ENCODE measurements around the gene HSPG2. TPM values are rescaled to one million over a fixed set of nuclear protein-coding genes. Genes with fewer than 3 reads are reported as not detected.
"Not testable (repeated sequence)": the region's sequence is repeated elsewhere in the genome, so short reads cannot be mapped to it uniquely, and the experiment has no call there.

HSPG2 gene
- total RNA-seq, 2 donors from 2014 or later, result 1.2 to 1.6 TPM

DNA sequence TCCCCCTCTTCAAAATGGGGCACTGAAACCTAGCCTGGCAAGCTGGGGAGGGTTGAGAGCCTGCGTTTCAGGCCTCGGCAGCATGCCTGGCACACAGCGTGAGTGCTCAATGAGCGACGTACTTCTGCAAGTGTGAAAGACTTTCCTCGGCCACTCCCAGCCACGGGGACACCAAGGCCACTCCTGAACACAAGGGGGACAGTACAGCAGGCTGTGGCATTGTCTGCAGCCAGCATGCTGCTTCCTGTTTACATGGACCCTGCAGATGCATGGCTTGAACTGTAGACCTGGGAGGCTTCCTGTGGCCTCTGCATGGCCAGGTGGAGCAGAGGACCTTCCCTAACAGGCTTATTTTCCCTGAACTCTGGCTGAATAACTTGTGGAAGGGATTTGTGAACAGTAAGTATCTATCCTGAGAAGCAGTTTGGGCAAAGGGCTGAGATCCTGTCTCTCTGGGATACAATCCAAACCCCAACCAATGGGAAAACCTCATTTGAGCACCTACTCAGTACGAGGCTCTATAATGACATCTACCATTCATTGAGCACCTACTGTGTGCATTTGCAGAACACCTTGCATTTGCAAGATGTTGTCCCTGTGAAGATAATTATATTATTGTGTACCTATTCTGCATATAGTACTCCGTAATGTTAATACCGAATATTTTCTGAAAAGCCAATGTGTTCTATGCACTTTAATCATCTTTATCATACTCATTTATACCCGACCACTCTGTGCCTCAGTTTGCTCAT lies 9.9 kb upstream of the HSPG2 start:
- Mint-ChIP-seq H3K4me3 (no peak overlapping the region), H3K36me3 (ENCODE audit: low read depth) (no peaks in the 10 kb centered on the region), H3K27ac (no peak overlapping the region), H3K27me3 (no peaks in the 10 kb centered on the region), H3K4me1 (no peaks in the 10 kb centered on the region)
- H3K9me3 ChIP-seq (ENCODE audit: control insufficient read depth, low read length, poor library complexity, severe bottlenecking), result no peaks in the 10 kb centered on the region
- no peak for DNase-seq
- ATAC-seq, result no peak

GRCh38 chr1:21944733-21945073 lies 7.6 kb upstream of the HSPG2 start:
- Mint-ChIP-seq H3K4me1 (no peaks in the 10 kb centered on the region), H3K4me3 (no peak overlapping the region), H3K27me3 (no peaks in the 10 kb centered on the region), H3K36me3 (ENCODE audit: low read depth) (no peaks in the 10 kb centered on the region), H3K27ac (no peak overlapping the region)
- H3K9me3 ChIP-seq (ENCODE audit: control insufficient read depth, low read length, poor library complexity, severe bottlenecking), result no peaks in the 10 kb centered on the region
- ATAC-seq (no peak), DNase-seq (no peak)

GRCh38 chr1:21942959-21943640 lies 6.0 kb upstream of the HSPG2 start:
- not testable (repeated sequence) for DNase-seq; H3K9me3 ChIP-seq (ENCODE audit: control insufficient read depth, low read length, poor library complexity, severe bottlenecking); H3K36me3 Mint-ChIP-seq (ENCODE audit: low read depth); ATAC-seq; H3K4me3 Mint-ChIP-seq; H3K4me1 Mint-ChIP-seq; H3K27me3 Mint-ChIP-seq
- peak overlapping the region; percentile 51 for H3K27ac Mint-ChIP-seq

DNA sequence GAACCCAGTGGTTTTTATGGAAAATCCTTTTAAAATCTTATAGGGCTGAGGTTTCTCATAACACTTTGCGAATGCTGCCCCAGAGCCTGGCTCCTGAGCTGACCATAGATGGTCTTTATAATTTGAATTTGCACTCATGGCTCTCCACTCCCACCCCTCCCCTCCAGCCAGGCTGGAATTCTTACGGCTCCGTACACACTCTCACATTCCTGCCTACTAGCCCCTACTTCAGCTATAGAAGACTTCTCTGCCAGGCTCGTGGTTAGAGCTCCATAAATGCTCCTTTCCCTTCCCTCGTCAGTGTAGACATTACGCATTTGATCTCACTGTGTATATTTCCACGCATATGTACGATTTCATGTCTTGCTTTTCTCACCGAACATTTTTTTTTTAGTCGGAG lies 5.4 kb upstream of the HSPG2 start:
- DNase-seq (no peak), ATAC-seq (no peak)
- Mint-ChIP-seq H3K27ac (peak overlapping the region; percentile 51), H3K4me3 (no peak overlapping the region), H3K27me3 (peaks cover 11% of the 10 kb centered on the region), H3K4me1 (peaks cover 10% of the 10 kb centered on the region), H3K36me3 (ENCODE audit: low read depth) (peaks cover 4% of the 10 kb centered on the region)
- no peaks in the 10 kb centered on the region for H3K9me3 ChIP-seq (ENCODE audit: control insufficient read depth, low read length, poor library complexity, severe bottlenecking)

DNA sequence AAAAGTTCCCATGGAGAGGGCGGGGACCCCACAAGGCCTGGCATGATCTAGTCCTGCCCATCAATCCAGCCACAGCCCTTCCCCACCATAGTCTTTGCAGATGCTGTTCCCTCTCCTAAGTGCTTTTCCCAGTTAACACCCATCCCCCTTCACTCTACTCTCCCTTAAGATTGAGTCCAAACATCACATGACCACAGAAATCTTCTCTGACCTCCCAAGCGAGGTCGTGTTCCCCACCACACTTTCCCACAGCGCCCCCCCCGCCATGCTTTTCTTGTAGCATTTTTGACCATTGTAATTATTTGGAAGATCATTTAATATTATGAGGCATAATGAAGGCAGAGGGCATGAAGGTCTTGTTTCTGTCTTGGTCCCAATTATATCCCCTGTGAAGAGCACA lies 4.3 kb upstream of the HSPG2 start:
- Mint-ChIP-seq H3K27me3 (peaks cover 11% of the 10 kb centered on the region), H3K4me1 (peaks cover 10% of the 10 kb centered on the region), H3K27ac (no peak overlapping the region), H3K36me3 (ENCODE audit: low read depth) (peaks cover 4% of the 10 kb centered on the region), H3K4me3 (no peak overlapping the region)
- no peak for DNase-seq
- ATAC-seq, result no peak
- H3K9me3 ChIP-seq (ENCODE audit: control insufficient read depth, low read length, poor library complexity, severe bottlenecking), result no peaks in the 10 kb centered on the region

DNA sequence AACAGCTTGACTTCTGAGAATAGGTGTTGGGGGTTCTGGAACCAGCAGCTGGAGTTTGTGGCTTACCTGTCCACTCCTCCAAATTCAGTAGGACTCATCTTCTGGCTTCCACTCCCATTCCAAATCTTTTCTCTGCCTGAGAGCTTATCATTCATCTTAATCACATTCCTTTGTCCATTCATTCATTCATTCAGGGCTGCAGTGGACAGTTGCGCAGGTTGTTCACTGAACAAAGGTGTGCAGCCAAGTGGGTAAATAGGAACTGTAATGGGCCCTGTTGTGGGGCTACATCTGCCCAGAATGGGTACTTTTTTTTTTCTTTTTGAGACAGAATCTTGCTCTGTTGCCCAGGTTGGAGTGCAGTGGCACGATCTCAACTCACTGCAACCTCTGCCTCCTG lies 3.4 kb upstream of the HSPG2 start:
- Mint-ChIP-seq H3K4me3 (no peak overlapping the region), H3K4me1 (peaks cover 10% of the 10 kb centered on the region), H3K36me3 (ENCODE audit: low read depth) (peaks cover 4% of the 10 kb centered on the region), H3K27ac (no peak overlapping the region), H3K27me3 (peaks cover 14% of the 10 kb centered on the region)
- ATAC-seq, result no peak
- no peaks in the 10 kb centered on the region for H3K9me3 ChIP-seq (ENCODE audit: control insufficient read depth, low read length, poor library complexity, severe bottlenecking)
- no peak for DNase-seq

- ATAC-seq (no peak), DNase-seq (no peak)
- no peak overlapping the region for H3K27ac Mint-ChIP-seq
- H3K27me3 Mint-ChIP-seq, result peaks cover 16% of the 10 kb centered on the region
- H3K9me3 ChIP-seq (ENCODE audit: control insufficient read depth, low read length, poor library complexity, severe bottlenecking), result no peaks in the 10 kb centered on the region
- peaks cover 10% of the 10 kb centered on the region for H3K4me1 Mint-ChIP-seq
- H3K36me3 Mint-ChIP-seq (ENCODE audit: low read depth), result peaks cover 4% of the 10 kb centered on the region
- H3K4me3 Mint-ChIP-seq, result no peak overlapping the region
These were observed 2.7 kb upstream of the HSPG2 start for GRCh38 chr1:21939650-21940374.

- Mint-ChIP-seq H3K4me1 (peaks cover 13% of the 10 kb centered on the region), H3K36me3 (ENCODE audit: low read depth) (peaks cover 4% of the 10 kb centered on the region), H3K27me3 (peaks cover 16% of the 10 kb centered on the region), H3K27ac (no peak overlapping the region), H3K4me3 (peak overlapping the region; percentile 99)
- H3K9me3 ChIP-seq (ENCODE audit: control insufficient read depth, low read length, poor library complexity, severe bottlenecking), result no peaks in the 10 kb centered on the region
- no peak for ATAC-seq
- DNase-seq, result no peak
These were observed 1.8 kb upstream of the HSPG2 start for GRCh38 chr1:21938732-21939538.

GRCh38 chr1:21937372-21938121 lies 437 bp upstream of the HSPG2 start:
- H3K27me3 Mint-ChIP-seq, result peaks cover 16% of the 10 kb centered on the region

DNA sequence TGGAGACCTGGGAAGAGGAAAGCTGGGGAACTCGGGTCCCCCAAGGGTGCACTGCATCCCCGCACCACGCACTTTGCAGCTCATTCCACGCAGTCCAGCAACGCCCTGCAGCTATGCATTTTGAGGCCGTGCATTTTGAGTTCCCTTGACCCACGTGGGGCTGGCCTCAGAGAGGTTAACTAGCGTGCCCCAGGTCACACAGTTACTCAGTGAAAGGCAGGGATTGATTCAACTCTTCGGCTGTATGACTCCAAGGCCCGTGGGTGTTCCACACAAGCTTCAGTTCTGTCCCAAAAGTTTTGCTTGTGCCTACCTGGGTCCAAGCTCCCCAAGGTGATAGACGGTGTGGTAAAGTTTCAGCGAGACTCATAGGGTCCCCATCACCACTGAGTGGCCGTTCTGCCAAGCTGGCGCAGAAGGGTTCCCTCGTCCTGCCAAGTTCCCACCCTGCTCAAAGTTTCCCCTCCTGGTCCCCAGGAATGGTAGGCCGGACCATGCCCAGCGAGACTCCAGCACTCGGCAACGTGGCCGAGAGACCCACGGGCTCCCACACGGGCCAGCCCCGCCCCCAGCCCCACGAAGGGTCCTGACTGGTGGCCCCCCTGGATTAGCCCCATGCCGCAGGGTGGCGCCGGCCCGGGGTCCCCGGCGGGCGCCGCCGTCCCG lies 611 bp downstream of the HSPG2 start:
- no peak overlapping the region for H3K27ac Mint-ChIP-seq

More at GRCh38 chr1:21937372-21938121, 437 bp upstream of the HSPG2 start:
- no peak overlapping the region for H3K27ac Mint-ChIP-seq
- H3K9me3 ChIP-seq (ENCODE audit: control insufficient read depth, low read length, poor library complexity, severe bottlenecking), result no peaks in the 10 kb centered on the region
- peak overlapping the region; percentile 99 for H3K4me3 Mint-ChIP-seq
- peaks cover 14% of the 10 kb centered on the region for H3K4me1 Mint-ChIP-seq
- H3K36me3 Mint-ChIP-seq (ENCODE audit: low read depth), result peaks cover 4% of the 10 kb centered on the region
- peak; percentile 47 to 57 (median 53) for DNase-seq
- peak; percentile 93 for ATAC-seq

DNA sequence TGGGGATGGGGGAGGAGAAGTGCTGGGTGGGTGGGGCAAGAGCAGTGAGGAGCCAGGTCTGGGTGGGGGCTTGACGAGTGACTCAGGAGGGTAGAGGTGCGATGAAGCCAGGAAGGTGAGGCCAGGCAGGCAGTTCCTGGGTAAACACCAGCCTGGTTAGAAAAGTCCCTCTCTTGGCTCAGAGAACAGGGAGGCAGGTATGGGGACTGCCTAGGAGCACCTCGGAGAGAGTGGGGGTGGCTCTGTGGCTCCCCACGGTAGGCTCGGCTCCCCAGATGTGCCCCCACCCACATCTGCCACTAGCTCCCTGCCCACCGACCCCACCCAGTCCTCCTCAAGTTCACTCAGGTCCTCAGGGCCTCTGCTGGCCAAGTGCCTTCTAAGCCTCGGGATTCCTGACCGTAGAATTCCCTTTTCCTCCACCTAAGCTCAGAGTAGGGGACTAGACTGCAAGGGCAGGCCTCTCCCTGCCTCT lies 1.2 kb downstream of the HSPG2 start:
- no peak for DNase-seq
- Mint-ChIP-seq H3K4me3 (peak overlapping the region; percentile 76), H3K4me1 (peaks cover 14% of the 10 kb centered on the region), H3K27ac (no peak overlapping the region), H3K27me3 (peaks cover 26% of the 10 kb centered on the region), H3K36me3 (ENCODE audit: low read depth) (peaks cover 4% of the 10 kb centered on the region)
- no peak for ATAC-seq
- H3K9me3 ChIP-seq (ENCODE audit: control insufficient read depth, low read length, poor library complexity, severe bottlenecking), result no peaks in the 10 kb centered on the region

More for the DNA sequence above, 611 bp downstream of the HSPG2 start:
- DNase-seq, result no peak
- peaks cover 4% of the 10 kb centered on the region for H3K36me3 Mint-ChIP-seq (ENCODE audit: low read depth)
- H3K27me3 Mint-ChIP-seq, result peaks cover 26% of the 10 kb centered on the region
- peaks cover 14% of the 10 kb centered on the region for H3K4me1 Mint-ChIP-seq
- peak overlapping the region; percentile 76 for H3K4me3 Mint-ChIP-seq
- ATAC-seq, result peak; percentile 22
- no peaks in the 10 kb centered on the region for H3K9me3 ChIP-seq (ENCODE audit: control insufficient read depth, low read length, poor library complexity, severe bottlenecking)

GRCh38 chr1:21935393-21935804 lies 1.7 kb downstream of the HSPG2 start:
- H3K27ac Mint-ChIP-seq, result no peak overlapping the region
- peaks cover 26% of the 10 kb centered on the region for H3K27me3 Mint-ChIP-seq
- H3K36me3 Mint-ChIP-seq (ENCODE audit: low read depth), result peaks cover 4% of the 10 kb centered on the region
- H3K4me3 Mint-ChIP-seq, result peak overlapping the region; percentile 63
- peaks cover 14% of the 10 kb centered on the region for H3K4me1 Mint-ChIP-seq
- H3K9me3 ChIP-seq (ENCODE audit: control insufficient read depth, low read length, poor library complexity, severe bottlenecking), result no peaks in the 10 kb centered on the region
- ATAC-seq (no peak), DNase-seq (no peak)
